Esophagus squamous epithelium (tissue), 5 donors: ENCODE measurements around the gene PTPRO. TPM values are rescaled to one million over a fixed set of nuclear protein-coding genes. Genes with fewer than 3 reads are reported as not detected.

Experiments used
- DNase-seq: peaks from one replicate; lab custom pipeline; 2025; lab: John Stamatoyannopoulos, UW
- H3K27ac ChIP-seq, 4 donors: fragments of 200-600 bp; sonication (generic); one replicate each; pipeline ENCODE4 v1.5.1; 2016 to 2019; ENCODE audit warnings: mild to moderate bottlenecking in 1 of 4
- H3K27me3 ChIP-seq, 4 donors: fragments of 200-600 bp; sonication (generic); 1 replicate in 3 of 4; 2 replicates in 1 of 4; pipeline versions ENCODE4 v1.5.1 to v1.6.0; 2017 to 2021; ENCODE audit warnings: antibody characterized with exemption in 1 of 4
- H3K36me3 ChIP-seq, 3 donors: fragments of 200-600 bp; sonication (generic); one replicate each; pipeline ENCODE4 v1.5.1; 2016 to 2019
- H3K4me1 ChIP-seq, 3 donors: fragments of 200-600 bp; sonication (generic); one replicate each; pipeline ENCODE4 v1.5.1; 2017 to 2019
- H3K4me3 ChIP-seq, 4 donors: fragments of 200-600 bp; sonication (generic); 1 replicate in 3 of 4; 2 replicates in 1 of 4; pipeline ENCODE4 v1.5.1; 2016 to 2019; ENCODE audit warnings: mild to moderate bottlenecking in 2 of 4, moderate library complexity in 1 of 4
- H3K9me3 ChIP-seq, 3 donors: fragments of 200-600 bp; sonication (generic); one replicate each; pipeline ENCODE4 v1.5.1; 2016 to 2019
- POLR2A ChIP-seq, 4 donors: fragments of 450-650 bp; IDR thresholded peaks; one replicate each; pipeline ENCODE4 v1.6.1; 2017; ENCODE audit warnings: antibody characterized with exemption in 4 of 4, mild to moderate bottlenecking in 4 of 4, moderate library complexity in 3 of 4
- WGBS, 2 donors: methylation state at CpG; one replicate each; pipeline ENCODE4 v1.1.5; 2018; 5-methylcytosine and 5-hydroxymethylcytosine counted together
- intact Hi-C: fragments of 100-400 bp; cut with DNase I; formaldehyde crosslinking; loops from one replicate; pipeline ENCODE4 v1.15.0; 2022
- total RNA-seq, 4 donors: library from RNA; depleted of rRNA; stranded (reverse); fragments of >200 nt; gene quantifications; one replicate each; pipeline ENCODE4 v1.1.0, GENCODE V29; 2016
- TF ChIP-seq, protein P1 (sequence below), 6 experiments: fragments of 450-650 bp in 4 of 6; fragments of 200-600 bp in 2 of 6; sonication (generic) in 2 of 6; IDR thresholded peaks; one replicate each; pipeline ENCODE4 v1.5.1; 2016 to 2019; ENCODE audit warnings: antibody characterized with exemption in 6 of 6, mild to moderate bottlenecking in 4 of 6, moderate library complexity in 4 of 6
- donor health status: DM: yes; HTN: yes; CAD: no.

PTPRO gene
- total RNA-seq = 1 to 10 TPM in 1 of 4 donors, under 1 TPM in 2, not detected in 1; 0.13 to 1.4 (median 0.76) TPM

DNA sequence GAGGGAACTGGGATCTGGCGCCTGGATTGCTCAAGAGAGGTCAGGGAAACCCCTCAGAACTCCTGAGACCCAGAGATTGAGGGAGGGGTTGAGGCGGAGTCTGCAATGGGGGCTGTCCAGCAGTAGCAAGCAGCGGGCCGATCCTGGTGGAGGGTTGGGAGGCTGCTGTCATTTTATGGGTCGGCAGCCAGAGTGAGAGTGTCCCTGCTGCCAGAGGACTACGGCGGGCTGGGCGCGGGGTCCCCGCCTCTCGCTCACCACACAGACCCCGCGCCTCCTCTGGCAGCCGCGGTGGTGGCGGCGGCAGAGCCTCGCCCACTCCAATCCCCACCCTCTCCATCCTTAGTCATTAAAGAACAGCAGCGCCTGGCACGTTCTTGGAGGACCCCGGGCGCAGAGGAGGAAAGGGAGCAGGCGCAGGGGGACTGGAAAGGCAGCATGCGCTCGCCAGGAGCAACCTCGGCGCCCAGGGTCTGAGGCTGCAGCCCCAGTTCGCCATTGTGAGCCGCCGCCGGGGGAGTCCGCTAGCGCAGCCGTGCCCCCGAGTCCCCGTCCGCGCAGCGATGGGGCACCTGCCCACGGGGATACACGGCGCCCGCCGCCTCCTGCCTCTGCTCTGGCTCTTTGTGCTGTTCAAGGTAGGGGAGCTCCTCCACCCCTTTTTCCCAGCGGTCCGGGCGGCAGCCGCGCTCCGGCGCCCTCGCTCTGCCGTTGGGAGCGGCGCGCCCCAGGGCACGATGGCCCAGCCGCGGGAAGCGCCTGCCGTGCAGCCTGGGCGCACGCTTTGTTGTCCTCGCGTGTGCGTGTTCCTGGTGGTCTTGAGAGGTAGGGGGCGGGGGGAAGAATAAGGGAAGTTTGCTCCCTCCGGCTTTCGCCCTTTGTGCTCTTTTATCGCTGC is at the start of gene PTPRO:
Gene PTPRO (plus strand): TSS at position 345 of the 898 bp plus-strand sequence.
- DNase-seq = no peak
- H3K9me3 ChIP-seq = no peaks in the 10 kb centered on the region
- TF ChIP-seq, protein P1, sequence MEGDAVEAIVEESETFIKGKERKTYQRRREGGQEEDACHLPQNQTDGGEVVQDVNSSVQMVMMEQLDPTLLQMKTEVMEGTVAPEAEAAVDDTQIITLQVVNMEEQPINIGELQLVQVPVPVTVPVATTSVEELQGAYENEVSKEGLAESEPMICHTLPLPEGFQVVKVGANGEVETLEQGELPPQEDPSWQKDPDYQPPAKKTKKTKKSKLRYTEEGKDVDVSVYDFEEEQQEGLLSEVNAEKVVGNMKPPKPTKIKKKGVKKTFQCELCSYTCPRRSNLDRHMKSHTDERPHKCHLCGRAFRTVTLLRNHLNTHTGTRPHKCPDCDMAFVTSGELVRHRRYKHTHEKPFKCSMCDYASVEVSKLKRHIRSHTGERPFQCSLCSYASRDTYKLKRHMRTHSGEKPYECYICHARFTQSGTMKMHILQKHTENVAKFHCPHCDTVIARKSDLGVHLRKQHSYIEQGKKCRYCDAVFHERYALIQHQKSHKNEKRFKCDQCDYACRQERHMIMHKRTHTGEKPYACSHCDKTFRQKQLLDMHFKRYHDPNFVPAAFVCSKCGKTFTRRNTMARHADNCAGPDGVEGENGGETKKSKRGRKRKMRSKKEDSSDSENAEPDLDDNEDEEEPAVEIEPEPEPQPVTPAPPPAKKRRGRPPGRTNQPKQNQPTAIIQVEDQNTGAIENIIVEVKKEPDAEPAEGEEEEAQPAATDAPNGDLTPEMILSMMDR (IDR thresholded peaks at IDR 0.05) = no peak
- no peak for TF ChIP-seq POLR2A (IDR thresholded peaks at IDR 0.05)
- H3K36me3 ChIP-seq = no peaks in the 10 kb centered on the region
- peaks cover 0 to 62% (median 2%) of the 10 kb centered on the region in 4 donors for H3K27me3 ChIP-seq
- no peak within 1 kb of the TSS for H3K27ac ChIP-seq
- intact Hi-C loops = no loop called here
- 4 to 7% methylated on average over 4 to 20 of the region's 70 CpGs for WGBS, 2 donors
- H3K4me1 ChIP-seq = peaks cover 6 to 14% (median 10%) of the 10 kb centered on the region in 3 donors
- H3K4me3 ChIP-seq = peak within 1 kb of the TSS; percentile 13 to 60 (median 32)

DNA sequence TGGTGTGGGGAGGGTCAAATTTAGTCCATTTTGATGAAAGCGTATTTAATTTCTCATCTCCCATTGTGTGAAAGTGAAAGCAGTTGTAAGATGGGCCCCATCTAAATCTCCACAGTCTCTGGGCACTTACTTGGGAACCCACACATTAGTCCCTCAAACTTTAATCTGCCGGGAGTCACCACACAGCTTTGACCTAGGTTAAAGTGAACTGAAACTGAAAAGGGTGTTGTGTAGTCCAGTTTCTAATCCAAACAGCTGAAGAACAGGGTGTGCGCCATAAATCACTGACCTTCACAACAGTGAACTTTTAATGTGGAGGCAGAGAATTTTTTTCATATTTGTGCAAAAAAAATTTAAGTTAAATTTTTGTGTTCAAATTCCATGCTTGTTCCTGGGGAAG is 48.4 kb upstream of the PTPRO start:
- Histone ChIP-seq H3K4me1 (peaks cover 3 to 40% (median 7%) of the 10 kb centered on the region in 3 donors), H3K4me3 (no peak overlapping the region), H3K9me3 (no peaks in the 10 kb centered on the region), H3K27me3 (no peaks in the 10 kb centered on the region), H3K27ac (peak overlapping the region in 2 of 4 donors; percentile 57 to 68), H3K36me3 (no peaks in the 10 kb centered on the region)
- no peak for TF ChIP-seq POLR2A (IDR thresholded peaks at IDR 0.05)
- TF ChIP-seq, protein P1 (IDR thresholded peaks at IDR 0.05) = no peak
- 79 to 81% methylated on average over 3 of the region's 3 CpGs for WGBS, 2 donors
- intact Hi-C loops = loop anchor here (10.0 kb wide), 2 partner anchors 49 to 581 kb away; partner anchors contain the start of gene RERG
- no peak for DNase-seq

DNA sequence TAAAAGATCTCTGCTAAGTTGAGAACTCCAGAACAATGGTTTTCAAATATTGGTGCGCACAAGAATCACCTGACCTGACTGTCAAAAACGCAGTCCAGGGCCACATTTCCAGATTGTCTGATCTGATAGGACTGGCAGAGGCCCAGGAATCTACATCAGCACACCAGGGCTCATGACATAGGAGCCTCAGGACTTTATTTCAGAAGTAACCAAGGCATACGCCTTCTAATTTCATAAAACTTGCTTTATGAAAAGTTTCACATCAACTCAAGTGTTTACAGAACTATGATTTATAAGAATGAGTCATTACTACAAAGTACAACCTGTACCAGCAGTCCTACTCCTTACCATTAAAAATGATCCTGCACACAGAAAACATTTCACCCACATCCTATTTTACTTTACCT is 47.7 kb upstream of the PTPRO start:
- peak overlapping the region in 3 of 4 donors; percentile 13 to 68 (median 57) for H3K27ac ChIP-seq
- H3K27me3 ChIP-seq = no peaks in the 10 kb centered on the region
- H3K9me3 ChIP-seq = no peaks in the 10 kb centered on the region
- H3K36me3 ChIP-seq = no peaks in the 10 kb centered on the region
- intact Hi-C loops = loop anchor here (10.0 kb wide), 2 partner anchors 50 to 580 kb away; partner anchors contain the start of gene RERG
- DNase-seq = no peak
- peaks cover 3 to 47% (median 14%) of the 10 kb centered on the region in 3 donors for H3K4me1 ChIP-seq
- WGBS, 2 donors = 34 to 50% methylated on average over 3 of the region's 3 CpGs
- no peak for TF ChIP-seq POLR2A (IDR thresholded peaks at IDR 0.05)
- TF ChIP-seq, protein P1 (IDR thresholded peaks at IDR 0.05) = no peak
- no peak overlapping the region for H3K4me3 ChIP-seq

DNA sequence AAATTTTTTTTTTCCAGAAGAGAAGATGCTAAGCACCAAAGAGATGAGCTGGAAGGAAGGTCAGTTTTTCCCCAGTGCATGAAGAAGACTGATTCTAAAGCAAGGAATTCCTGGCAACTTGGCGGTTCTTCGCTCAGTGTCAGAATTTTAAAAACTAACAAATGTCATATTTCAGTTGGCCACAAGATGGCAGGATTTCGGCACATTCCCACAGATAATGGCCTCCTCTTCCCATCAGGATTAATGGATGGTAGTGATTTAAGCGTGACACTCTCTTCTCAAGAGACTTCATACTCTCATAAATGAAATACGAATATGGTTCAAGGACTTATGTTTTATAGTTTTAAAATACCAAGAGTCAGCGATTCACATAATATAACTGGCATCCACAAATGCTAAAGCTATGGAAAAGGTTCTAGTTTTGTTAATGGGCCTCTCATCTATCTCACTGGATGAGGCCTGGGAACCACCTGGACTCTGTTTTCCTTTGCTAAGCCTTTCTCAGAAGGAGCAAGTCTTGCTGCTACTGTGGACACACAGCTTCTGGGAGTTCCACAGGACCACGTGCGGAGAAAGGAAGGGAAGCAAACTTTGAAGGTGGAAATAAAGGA is 46.1 kb upstream of the PTPRO start:
- H3K4me1 ChIP-seq = peaks cover 3 to 55% (median 18%) of the 10 kb centered on the region in 3 donors

More for the DNA sequence above, 46.1 kb upstream of the PTPRO start:
- TF ChIP-seq, protein P1 (IDR thresholded peaks at IDR 0.05) = peak; percentile 46 to 79 (median 69)
- TF ChIP-seq POLR2A (IDR thresholded peaks at IDR 0.05) = no peak
- no peak for DNase-seq
- WGBS, 2 donors = 29 to 32% methylated on average over 8 of the region's 8 CpGs
- intact Hi-C loops = loop anchor here (5.0 to 10.0 kb wide), 3 partner anchors 51 to 579 kb away; partner anchors contain the start of gene RERG
- H3K36me3 ChIP-seq = no peaks in the 10 kb centered on the region
- H3K4me3 ChIP-seq = no peak overlapping the region
- H3K27me3 ChIP-seq = no peaks in the 10 kb centered on the region
- no peak overlapping the region for H3K27ac ChIP-seq
- no peaks in the 10 kb centered on the region for H3K9me3 ChIP-seq
